HepG2 (cell line): ENCODE measurements around the gene STXBP4. TPM values are rescaled to one million over a fixed set of nuclear protein-coding genes. Genes with fewer than 3 reads are reported as not detected.

ENCODE experiments used
- ATAC-seq: fragments of 200-7000 bp; cut with Tn5 transposase; 3 replicates; pipeline ENCODE4 v1.9.1; 2020; ENCODE audit warnings: mild to moderate bottlenecking, moderate library complexity
- BruUV-seq: library from RNA; stranded (reverse); fragments of 400-500 nt; replicated peaks from 2 replicates; lab custom pipeline; 2021; lab: Mats Ljungman, UMichigan
- CTCF ChIA-PET: fragments of 300-600 bp; formaldehyde crosslinking; extraction: SDS; loops from one replicate; lab custom pipeline; 2021; ENCODE audit warnings: low total read pairs, inconsistent platforms, low intra/inter-chr PET ratio; lab: Yijun Ruan, JAX
- POLR2A ChIA-PET: fragments of 350-600 bp; sonication (Branson Sonifier 250); formaldehyde crosslinking; loops from one replicate; lab custom pipeline; 2020; ENCODE audit warnings: antibody characterized with exemption, inconsistent platforms; lab: Yijun Ruan, JAX
- DNase-seq: peaks from one replicate; pipeline ENCODE4 v3.0.0-alpha.2; 2015; ENCODE audit warnings: low spot score
- FAIRE-seq: peaks from 3 replicates; lab custom pipeline; 2011; peaks lifted over from hg19 to GRCh38; lab: Jason Lieb, UNC
- H2AFZ ChIP-seq: one replicate; pipeline ENCODE4 v1.6.1; 2011; ENCODE audit warnings: low read length, inconsistent platforms
- H3K27ac ChIP-seq: fragments of 300-600 bp; 3 replicates; pipeline ENCODE4 v1.8.0; 2011; ENCODE audit warnings: mixed run types, mild to moderate bottlenecking, mixed read lengths, low read length, inconsistent platforms; ENCODE audit not compliant: insufficient read depth; ENCODE audit errors: extremely low read length
- H3K27me3 ChIP-seq, 2 experiments: fragments of 200-600 bp in 1 of 2; 2 replicates in 1 of 2; 3 replicates in 1 of 2; pipeline versions ENCODE4 v1.6.0 to v1.8.0; 2011; ENCODE audit warnings: low read length in 2 of 2, mild to moderate bottlenecking in 2 of 2, moderate library complexity in 2 of 2, inconsistent platforms in 1 of 2; ENCODE audit not compliant: insufficient read depth in 2 of 2, control insufficient read depth in 1 of 2
- H3K36me3 ChIP-seq, 2 experiments: fragments of 200-600 bp in 1 of 2; replicated peaks in 1 of 2; 2 replicates in 1 of 2; 3 replicates in 1 of 2; pipeline versions ENCODE4 v1.5.1 to v1.8.0; 2011; ENCODE audit warnings: low read length in 2 of 2, inconsistent platforms in 1 of 2; ENCODE audit not compliant: insufficient read depth in 2 of 2, control insufficient read depth in 1 of 2
- H3K4me1 ChIP-seq: 2 replicates; pipeline ENCODE4 v1.5.1; 2012; ENCODE audit warnings: low read length, inconsistent platforms; ENCODE audit not compliant: insufficient read depth
- H3K4me2 ChIP-seq: 2 replicates; pipeline ENCODE4 v1.6.0; 2011; ENCODE audit warnings: low read depth, low read length, inconsistent platforms
- H3K4me3 ChIP-seq, 3 experiments: fragments of 200-600 bp in 1 of 3; sonication (generic), shearing (Covaris generic) in 1 of 3; replicated peaks in 1 of 3; 2 replicates each; pipeline ENCODE4 v1.5.1; 2011 to 2016; ENCODE audit warnings: low read length in 3 of 3, inconsistent platforms in 2 of 3, low read depth in 2 of 3, mild to moderate bottlenecking in 2 of 3, control low read depth in 1 of 3, mixed read lengths in 1 of 3; ENCODE audit not compliant: insufficient read depth in 1 of 3
- H3K79me2 ChIP-seq: one replicate; pipeline ENCODE4 v1.6.1; 2011; ENCODE audit warnings: low read length, inconsistent platforms; ENCODE audit not compliant: insufficient read depth
- H3K9ac ChIP-seq: 2 replicates; pipeline ENCODE4 v1.6.0; 2011; ENCODE audit warnings: mild to moderate bottlenecking, low read depth, low read length, inconsistent platforms; ENCODE audit not compliant: insufficient read depth
- H3K9me3 ChIP-seq: 2 replicates; pipeline ENCODE4 v1.5.1; 2012; ENCODE audit warnings: mild to moderate bottlenecking, low read length
- H4K20me1 ChIP-seq: 2 replicates; pipeline ENCODE4 v1.6.0; 2011; ENCODE audit warnings: inconsistent platforms, mild to moderate bottlenecking, low read length, moderate library complexity; ENCODE audit not compliant: insufficient read depth
- EZH2 ChIP-seq: conservative IDR thresholded peaks from 2 replicates; pipeline ENCODE4 v1.6.1; 2012; ENCODE audit warnings: mild to moderate bottlenecking, low read depth, low read length, moderate library complexity
- HOXA3 ChIP-seq: sonication (generic); formaldehyde crosslinking; IDR thresholded peaks from 2 replicates; pipeline ENCODE4 v1.5.0; 2020; ENCODE audit warnings: missing genetic modification reagents
- MIXL1 ChIP-seq: IDR thresholded peaks from 2 replicates; pipeline ENCODE4 v1.6.1; 2016
- MXD3 ChIP-seq: IDR thresholded peaks from 2 replicates; pipeline ENCODE4 v1.6.1; 2016; ENCODE audit warnings: mild to moderate bottlenecking, missing biosample characterization, missing genetic modification reagents
- NRL ChIP-seq: sonication (generic); formaldehyde crosslinking; IDR thresholded peaks from 2 replicates; pipeline ENCODE4 v1.5.0; 2020; ENCODE audit warnings: missing genetic modification reagents, mild to moderate bottlenecking, moderate library complexity, borderline replicate concordance
- STAG1 ChIP-seq: sonication (generic); formaldehyde crosslinking; IDR thresholded peaks from 2 replicates; pipeline ENCODE4 v1.4.0; 2020; ENCODE audit warnings: missing genetic modification reagents
- ZNF143 ChIP-seq: sonication (generic); formaldehyde crosslinking; IDR thresholded peaks from 2 replicates; pipeline ENCODE4 v1.4.0; 2020; ENCODE audit warnings: missing genetic modification reagents
- ZNF629 ChIP-seq: sonication (generic); formaldehyde crosslinking; conservative IDR thresholded peaks from 2 replicates; pipeline ENCODE4 v1.5.0; 2020; ENCODE audit warnings: missing genetic modification reagents
- WGBS: methylation state at CpG from one replicate; pipeline ENCODE4 v1.1.6; 2017; ENCODE audit warnings: low lambda C conversion rate; 5-methylcytosine and 5-hydroxymethylcytosine counted together
- in situ Hi-C: cut with HindIII; loops from 2 replicates; pipeline ENCODE4 v1.10.0; 2017; ENCODE audit warnings: low pct_unique_long_range_greater_than_20kb; ENCODE audit not compliant: extremely low pct_ligation_motif_present
- intact Hi-C: fragments of 100-400 bp; cut with micrococcal nuclease; formaldehyde crosslinking; loops from one replicate; pipeline ENCODE4 v1.10.0; 2022; ENCODE audit not compliant: unreplicated experiment
- polyA plus RNA-seq, 8 experiments: library from polyadenylated mRNA; depleted of rRNA in 3 of 8; stranded (reverse) in 7 of 8; unstranded in 1 of 8; fragments of >200 nt; fragmentation: Illumina TruSeq in 4 of 8; extraction: Trizol in 4 of 8; gene quantifications; 2 replicates each; pipeline versions ENCODE4 v1.2.1 to v1.2.3, GENCODE V29; 2011 to 2016; ENCODE audit warnings: low read depth in 4 of 8, missing spikeins in 1 of 8, mixed read lengths in 1 of 8; ENCODE audit not compliant: insufficient read depth in 1 of 8
- total RNA-seq, 5 experiments: library from RNA; depleted of rRNA; stranded (reverse); fragments of >200 nt; fragmentation: Illumina TruSeq; extraction: Trizol; gene quantifications; 2 replicates each; pipeline ENCODE4 v1.2.3, GENCODE V29; 2016; ENCODE audit warnings: low read depth in 1 of 5
- TF ChIP-seq, protein P1 (sequence below): sonication (generic); formaldehyde crosslinking; IDR thresholded peaks from 2 replicates; pipeline ENCODE4 v1.5.0; 2020; ENCODE audit warnings: mild to moderate bottlenecking, missing genetic modification reagents, moderate library complexity
- TF ChIP-seq, protein P2 (sequence below): sonication (generic); formaldehyde crosslinking; IDR thresholded peaks from 2 replicates; pipeline ENCODE4 v1.5.0; 2020; ENCODE audit warnings: missing genetic modification reagents, mild to moderate bottlenecking, borderline replicate concordance
- TF ChIP-seq, protein P3 (sequence below): IDR thresholded peaks from 2 replicates; pipeline ENCODE4 v1.6.1; 2012; ENCODE audit warnings: low read length, improper control_type of control experiment

STXBP4 gene
- total and polyA plus RNA-seq, 2 of the 13 experiments (the other 11 are each of a cell fraction or from before 2014, with no cell fraction given): 8.5 to 36.1 TPM

DNA sequence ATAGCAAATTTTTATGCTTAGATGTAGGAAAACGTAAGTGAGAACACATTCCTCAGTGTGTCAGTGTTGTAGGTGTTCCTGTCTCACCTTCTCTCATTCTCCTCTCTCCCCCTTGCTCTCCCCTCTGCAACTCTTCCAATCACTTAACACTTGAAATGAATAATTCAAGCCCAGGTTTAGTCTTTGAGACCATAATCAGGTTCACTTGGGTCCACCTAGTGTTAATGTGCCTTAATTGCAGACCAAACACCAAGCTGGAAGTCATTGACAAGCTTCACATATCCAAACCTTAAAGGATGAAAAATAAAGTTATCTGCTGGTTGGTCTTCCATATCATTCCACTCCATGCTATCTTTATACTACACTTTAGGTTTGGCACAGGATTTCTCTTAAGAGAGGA, 37.0 kb downstream of the STXBP4 start:
- ATAC-seq (peak; percentile 87), FAIRE-seq (peak; percentile 47), DNase-seq (peak; percentile 40)
- POLR2A ChIA-PET: interaction anchor here (1.0 kb wide), 1 partner anchor 38 kb away, joined by 5 read pairs; the partner anchor contains the start of genes COX11 and STXBP4
- TF ChIP-seq MIXL1 (CRISPR knock-in tag) (peak; percentile 51; the same call in 1 of the 2 replicates), STAG1 (CRISPR knock-in tag) (peak; percentile 60)
- TF ChIP-seq, protein P1, sequence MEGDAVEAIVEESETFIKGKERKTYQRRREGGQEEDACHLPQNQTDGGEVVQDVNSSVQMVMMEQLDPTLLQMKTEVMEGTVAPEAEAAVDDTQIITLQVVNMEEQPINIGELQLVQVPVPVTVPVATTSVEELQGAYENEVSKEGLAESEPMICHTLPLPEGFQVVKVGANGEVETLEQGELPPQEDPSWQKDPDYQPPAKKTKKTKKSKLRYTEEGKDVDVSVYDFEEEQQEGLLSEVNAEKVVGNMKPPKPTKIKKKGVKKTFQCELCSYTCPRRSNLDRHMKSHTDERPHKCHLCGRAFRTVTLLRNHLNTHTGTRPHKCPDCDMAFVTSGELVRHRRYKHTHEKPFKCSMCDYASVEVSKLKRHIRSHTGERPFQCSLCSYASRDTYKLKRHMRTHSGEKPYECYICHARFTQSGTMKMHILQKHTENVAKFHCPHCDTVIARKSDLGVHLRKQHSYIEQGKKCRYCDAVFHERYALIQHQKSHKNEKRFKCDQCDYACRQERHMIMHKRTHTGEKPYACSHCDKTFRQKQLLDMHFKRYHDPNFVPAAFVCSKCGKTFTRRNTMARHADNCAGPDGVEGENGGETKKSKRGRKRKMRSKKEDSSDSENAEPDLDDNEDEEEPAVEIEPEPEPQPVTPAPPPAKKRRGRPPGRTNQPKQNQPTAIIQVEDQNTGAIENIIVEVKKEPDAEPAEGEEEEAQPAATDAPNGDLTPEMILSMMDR (CRISPR knock-in tag): peak; percentile 67
- TF ChIP-seq, protein P2, sequence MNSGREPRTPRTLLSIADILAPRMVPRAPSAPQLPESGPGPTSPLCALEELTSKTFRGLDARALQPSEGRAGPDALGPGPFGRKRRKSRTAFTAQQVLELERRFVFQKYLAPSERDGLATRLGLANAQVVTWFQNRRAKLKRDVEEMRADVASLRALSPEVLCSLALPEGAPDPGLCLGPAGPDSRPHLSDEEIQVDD (CRISPR knock-in tag): no peak
- BruUV-seq: no TSS peak
- Histone ChIP-seq H3K9me3 (no peaks in the 10 kb centered on the region), H3K27ac (no peak overlapping the region), H3K4me3 (no peak overlapping the region), H3K36me3 (peaks cover 2 to 20% of the 10 kb centered on the region in 2 experiments), H3K9ac (no peak overlapping the region), H4K20me1 (no peaks in the 10 kb centered on the region), H3K4me1 (no peaks in the 10 kb centered on the region), H3K4me2 (no peak overlapping the region), H2AFZ (no peak overlapping the region), H3K79me2 (no peaks in the 10 kb centered on the region), H3K27me3 (no peaks in the 10 kb centered on the region)
- intact Hi-C loops: no loop called here
- CTCF ChIA-PET: interaction anchor here (0.7 to 1.4 kb wide), 2 partner anchors 12 to 344 kb away, joined by 3 read pairs; no protein-coding TSS in a partner anchor
- in situ Hi-C loops: no loop called here
- WGBS: 89% methylated on average over 1 of the region's 1 CpG

DNA sequence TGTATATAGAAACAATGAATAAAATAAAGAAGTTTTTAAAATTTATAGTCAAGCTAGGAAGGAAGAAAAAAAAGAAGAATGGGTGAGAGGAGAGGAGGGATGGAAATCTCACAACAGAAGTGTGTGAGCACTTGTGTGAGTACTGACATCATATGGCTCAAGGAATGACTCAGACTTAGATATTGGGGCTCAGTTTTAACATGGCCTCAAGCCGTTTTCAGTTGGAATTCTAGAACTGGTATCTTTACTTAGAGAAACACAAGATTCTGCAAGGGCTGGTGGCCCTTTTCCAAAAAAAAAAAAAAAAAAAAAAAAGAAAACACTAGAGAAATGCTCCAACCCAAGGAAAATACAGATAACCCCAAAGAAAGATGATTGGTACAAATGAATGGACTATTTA, 55.1 kb downstream of the STXBP4 start:
- intact Hi-C loops: no loop called here
- Histone ChIP-seq H3K79me2 (no peaks in the 10 kb centered on the region), H3K27me3 (no peaks in the 10 kb centered on the region), H2AFZ (no peak overlapping the region), H3K4me2 (no peak overlapping the region), H3K9ac (no peak overlapping the region), H3K9me3 (no peaks in the 10 kb centered on the region), H3K4me3 (no peak overlapping the region), H4K20me1 (no peaks in the 10 kb centered on the region), H3K27ac (no peak overlapping the region), H3K4me1 (no peaks in the 10 kb centered on the region), H3K36me3 (peaks cover 2% of the 10 kb centered on the region in 2 experiments; a peak in 1 of 5 replicates)
- ATAC-seq: no peak
- no peak for DNase-seq
- WGBS: 0% methylated on average over 1 of the region's 1 CpG
- no peak for FAIRE-seq
- ChIA-PET POLR2A (no interaction called here), CTCF (no interaction called here)
- in situ Hi-C loops: no loop called here
- no TSS peak for BruUV-seq
- TF ChIP-seq NRL (CRISPR knock-in tag) (no peak), ZNF143 (CRISPR knock-in tag) (no peak), ZNF629 (CRISPR knock-in tag) (no peak), HOXA3 (CRISPR knock-in tag) (no peak), EZH2 (no peak), MXD3 (CRISPR knock-in tag) (no peak)
- TF ChIP-seq, protein P3, sequence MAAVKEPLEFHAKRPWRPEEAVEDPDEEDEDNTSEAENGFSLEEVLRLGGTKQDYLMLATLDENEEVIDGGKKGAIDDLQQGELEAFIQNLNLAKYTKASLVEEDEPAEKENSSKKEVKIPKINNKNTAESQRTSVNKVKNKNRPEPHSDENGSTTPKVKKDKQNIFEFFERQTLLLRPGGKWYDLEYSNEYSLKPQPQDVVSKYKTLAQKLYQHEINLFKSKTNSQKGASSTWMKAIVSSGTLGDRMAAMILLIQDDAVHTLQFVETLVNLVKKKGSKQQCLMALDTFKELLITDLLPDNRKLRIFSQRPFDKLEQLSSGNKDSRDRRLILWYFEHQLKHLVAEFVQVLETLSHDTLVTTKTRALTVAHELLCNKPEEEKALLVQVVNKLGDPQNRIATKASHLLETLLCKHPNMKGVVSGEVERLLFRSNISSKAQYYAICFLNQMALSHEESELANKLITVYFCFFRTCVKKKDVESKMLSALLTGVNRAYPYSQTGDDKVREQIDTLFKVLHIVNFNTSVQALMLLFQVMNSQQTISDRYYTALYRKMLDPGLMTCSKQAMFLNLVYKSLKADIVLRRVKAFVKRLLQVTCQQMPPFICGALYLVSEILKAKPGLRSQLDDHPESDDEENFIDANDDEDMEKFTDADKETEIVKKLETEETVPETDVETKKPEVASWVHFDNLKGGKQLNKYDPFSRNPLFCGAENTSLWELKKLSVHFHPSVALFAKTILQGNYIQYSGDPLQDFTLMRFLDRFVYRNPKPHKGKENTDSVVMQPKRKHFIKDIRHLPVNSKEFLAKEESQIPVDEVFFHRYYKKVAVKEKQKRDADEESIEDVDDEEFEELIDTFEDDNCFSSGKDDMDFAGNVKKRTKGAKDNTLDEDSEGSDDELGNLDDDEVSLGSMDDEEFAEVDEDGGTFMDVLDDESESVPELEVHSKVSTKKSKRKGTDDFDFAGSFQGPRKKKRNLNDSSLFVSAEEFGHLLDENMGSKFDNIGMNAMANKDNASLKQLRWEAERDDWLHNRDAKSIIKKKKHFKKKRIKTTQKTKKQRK: no peak
